NCI-H2081 (cell line): ENCODE data around the gene TAS2R41.
"Not testable (repeated sequence)": the region's sequence is repeated elsewhere in the genome, so short reads cannot be mapped to it uniquely, and the experiment has no call there.

Source experiments
- DNase-seq, 2 experiments: peaks; one replicate each; lab custom pipeline; 2025; lab: John Stamatoyannopoulos, UW

TAS2R41 gene

DNA sequence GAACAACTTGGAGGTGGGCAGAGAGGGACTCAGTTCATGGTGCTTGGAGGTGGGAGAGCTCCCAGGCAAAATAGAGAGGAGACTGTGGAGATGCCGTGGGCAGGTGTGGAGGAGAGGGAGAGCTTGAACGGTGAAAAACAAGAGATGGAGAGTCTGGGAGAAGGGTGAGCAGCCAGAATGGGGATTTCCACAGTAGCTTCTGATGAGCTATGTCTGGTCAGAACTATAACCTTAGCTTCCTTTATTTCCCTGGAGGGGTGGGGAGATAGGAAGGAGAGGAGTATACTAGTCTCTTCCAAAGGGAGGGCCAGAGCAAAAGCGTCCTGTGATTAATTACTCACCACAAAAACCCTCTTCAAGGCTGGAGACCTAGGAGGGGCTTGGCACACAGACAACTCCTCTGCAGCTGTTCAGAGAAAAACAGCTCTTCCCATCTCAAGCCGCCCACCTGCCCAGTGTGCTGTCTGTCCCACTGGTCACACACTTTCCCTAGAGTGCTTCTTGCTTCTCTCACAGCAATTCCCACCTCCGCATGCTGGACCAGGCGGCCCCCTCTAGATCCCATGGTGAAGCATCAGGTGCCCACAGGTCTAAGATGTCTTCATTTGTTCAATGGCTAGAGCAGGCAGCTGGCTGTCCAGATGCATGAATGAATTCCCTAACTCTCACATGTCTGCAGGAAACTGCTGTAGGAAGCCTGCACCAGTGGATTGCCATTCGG, 41.9 kb downstream of the TAS2R41 start:
- no peak for DNase-seq

DNA sequence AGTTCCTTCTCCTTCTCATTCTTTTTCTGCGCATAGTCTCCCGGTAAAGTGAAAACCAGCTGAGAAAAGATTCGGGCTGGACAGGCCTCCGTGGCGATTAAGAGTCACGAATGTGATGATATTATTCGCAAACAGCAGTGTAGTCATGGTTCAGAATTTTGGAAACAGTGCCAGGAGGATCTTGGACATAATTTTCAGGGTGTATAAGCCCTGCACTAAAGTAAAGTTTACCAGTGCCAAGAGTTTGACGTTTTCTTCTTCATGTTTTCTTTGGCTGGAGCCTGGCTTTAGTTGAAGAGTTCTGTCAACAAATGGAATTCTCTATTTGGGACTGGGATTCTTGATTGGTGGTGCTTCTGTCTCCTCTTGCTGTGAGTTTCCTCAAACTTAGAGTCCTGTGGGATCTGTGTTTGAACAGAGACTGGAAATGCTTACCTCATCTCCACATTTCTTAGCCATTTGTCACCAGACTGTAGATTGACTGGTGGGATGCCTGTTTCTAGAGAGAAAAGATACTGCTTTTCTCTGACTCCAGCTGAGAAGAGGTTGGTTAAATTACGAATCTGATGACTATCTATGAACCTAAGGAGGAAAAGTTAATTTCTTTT, 44.7 kb downstream of the TAS2R41 start:
- DNase-seq = not testable (repeated sequence)
